ENCODE data around the gene ZNF735. TPM values are rescaled to one million over a fixed set of nuclear protein-coding genes. Genes with fewer than 3 reads are reported as not detected.
"Not testable (repeated sequence)": the region's sequence is repeated elsewhere in the genome, so short reads cannot be mapped to it uniquely, and the experiment has no call there.

The ZNF735 gene
- total RNA-seq: not detected

GRCh38 chr7:64206903-64207302 lies at the start of gene ZNF735:
Gene ZNF735 (plus strand): TSS chr7:64207203. CDS start chr7:64207203, 0 bp downstream.
- no peaks in the 10 kb centered on the region for H3K4me1 ChIP-seq
- no peak for DNase-seq
- H3K27me3 ChIP-seq: no peaks in the 10 kb centered on the region
- no peak within 1 kb of the TSS for H3K4me3 ChIP-seq
- no peak for TF ChIP-seq POLR2A (IDR thresholded peaks at IDR 0.05)
- TF ChIP-seq, protein P1, sequence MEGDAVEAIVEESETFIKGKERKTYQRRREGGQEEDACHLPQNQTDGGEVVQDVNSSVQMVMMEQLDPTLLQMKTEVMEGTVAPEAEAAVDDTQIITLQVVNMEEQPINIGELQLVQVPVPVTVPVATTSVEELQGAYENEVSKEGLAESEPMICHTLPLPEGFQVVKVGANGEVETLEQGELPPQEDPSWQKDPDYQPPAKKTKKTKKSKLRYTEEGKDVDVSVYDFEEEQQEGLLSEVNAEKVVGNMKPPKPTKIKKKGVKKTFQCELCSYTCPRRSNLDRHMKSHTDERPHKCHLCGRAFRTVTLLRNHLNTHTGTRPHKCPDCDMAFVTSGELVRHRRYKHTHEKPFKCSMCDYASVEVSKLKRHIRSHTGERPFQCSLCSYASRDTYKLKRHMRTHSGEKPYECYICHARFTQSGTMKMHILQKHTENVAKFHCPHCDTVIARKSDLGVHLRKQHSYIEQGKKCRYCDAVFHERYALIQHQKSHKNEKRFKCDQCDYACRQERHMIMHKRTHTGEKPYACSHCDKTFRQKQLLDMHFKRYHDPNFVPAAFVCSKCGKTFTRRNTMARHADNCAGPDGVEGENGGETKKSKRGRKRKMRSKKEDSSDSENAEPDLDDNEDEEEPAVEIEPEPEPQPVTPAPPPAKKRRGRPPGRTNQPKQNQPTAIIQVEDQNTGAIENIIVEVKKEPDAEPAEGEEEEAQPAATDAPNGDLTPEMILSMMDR (IDR thresholded peaks at IDR 0.05): no peak
- intact Hi-C loops (cut with DNase I): no loop called here
- H3K27ac ChIP-seq: no peak within 1 kb of the TSS
- no peaks in the 10 kb centered on the region for H3K9me3 ChIP-seq
- WGBS, 2 donors: 72 to 73% methylated on average over 10 to 13 of the region's 13 CpGs
- no peaks in the 10 kb centered on the region for H3K36me3 ChIP-seq (replicated peaks in 1 of 2; ENCODE audit: insufficient read depth in 1 of 2, low read depth in 2 of 2)
- no peak for ATAC-seq

DNA sequence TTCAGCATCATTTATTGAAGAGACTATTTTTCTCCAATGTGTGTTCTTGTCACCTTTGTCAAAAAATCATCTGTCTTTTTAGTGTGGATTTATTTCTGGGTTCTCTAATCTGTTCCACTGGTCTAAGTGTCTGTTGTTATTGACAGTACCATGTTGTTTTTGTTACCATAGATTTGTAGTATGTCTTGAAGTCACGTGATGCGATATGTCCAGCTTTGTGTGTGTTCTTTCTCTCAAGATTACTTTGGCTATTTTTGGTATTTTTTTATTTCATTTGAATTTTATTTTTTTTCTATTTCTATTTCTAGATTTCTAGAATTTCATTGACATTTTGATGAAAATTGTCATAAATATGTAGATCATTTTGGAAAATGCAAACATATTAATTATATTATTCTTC lies 36.0 kb upstream of the ZNF735 start:
- ATAC-seq: not testable (repeated sequence)

DNA sequence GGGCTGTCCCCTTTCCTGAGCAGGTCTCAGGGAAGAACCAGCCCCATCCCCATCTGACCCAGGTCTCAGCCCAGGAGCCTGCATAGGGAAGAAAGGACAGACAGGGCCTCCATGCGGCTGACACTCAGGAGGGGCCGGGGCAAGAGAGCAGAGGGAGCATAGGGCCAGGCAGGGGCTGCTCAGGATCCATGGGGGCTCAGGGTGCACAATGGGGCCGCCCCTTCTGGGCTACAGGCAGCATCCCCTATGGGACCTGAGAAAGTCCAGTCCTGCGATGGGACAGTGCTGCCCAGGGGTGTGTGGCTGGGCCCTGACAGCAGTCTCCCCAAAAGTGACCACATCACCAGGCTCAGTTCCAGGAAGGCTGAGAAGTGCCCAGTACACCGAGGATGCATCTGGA lies 32.7 kb upstream of the ZNF735 start:
- DNase-seq: no peak
- 66% methylated on average over 4 to 5 of the region's 5 CpGs for WGBS, 2 donors
- no peak for ATAC-seq
- Histone ChIP-seq H3K36me3 (replicated peaks in 1 of 2; ENCODE audit: insufficient read depth in 1 of 2, low read depth in 2 of 2) (no peaks in the 10 kb centered on the region), H3K27me3 (no peaks in the 10 kb centered on the region), H3K4me3 (no peak overlapping the region), H3K27ac (no peak overlapping the region), H3K4me1 (no peaks in the 10 kb centered on the region), H3K9me3 (no peaks in the 10 kb centered on the region)
- intact Hi-C loops (cut with DNase I): no loop called here
- TF ChIP-seq POLR2A (IDR thresholded peaks at IDR 0.05): no peak
- TF ChIP-seq, protein P1 (IDR thresholded peaks at IDR 0.05): no peak

More for the DNA sequence above, 36.0 kb upstream of the ZNF735 start:
- H3K4me1 ChIP-seq; H3K9me3 ChIP-seq; H3K27me3 ChIP-seq; H3K36me3 ChIP-seq (replicated peaks in 1 of 2; ENCODE audit: insufficient read depth in 1 of 2, low read depth in 2 of 2); intact Hi-C loops (cut with DNase I); DNase-seq; H3K27ac ChIP-seq; H3K4me3 ChIP-seq: not testable (repeated sequence)
- 42 to 74% methylated on average over 2 of the region's 2 CpGs for WGBS, 2 donors

DNA sequence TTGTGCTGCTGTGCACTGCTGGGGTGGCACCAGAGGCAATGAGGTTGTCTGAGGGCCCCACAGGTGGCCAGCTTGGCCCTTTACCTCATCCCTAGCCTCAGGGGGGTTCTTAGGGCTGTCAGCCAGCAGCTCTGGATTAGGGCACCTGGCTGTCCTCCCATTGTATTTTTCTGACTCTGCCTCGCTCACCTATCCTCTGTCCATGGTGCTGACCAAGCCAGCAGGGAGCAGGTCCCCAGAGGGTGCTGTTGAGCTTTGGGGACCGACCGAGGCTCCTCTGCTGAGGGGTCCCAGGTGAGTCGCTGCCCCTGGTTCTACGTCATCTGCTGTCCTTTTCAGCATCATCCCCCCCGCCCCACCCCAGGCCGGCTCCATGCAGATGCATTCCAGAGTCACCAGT lies 32.1 kb upstream of the ZNF735 start:
- Histone ChIP-seq H3K4me3 (no peak overlapping the region), H3K27ac (no peak overlapping the region), H3K27me3 (no peaks in the 10 kb centered on the region), H3K36me3 (replicated peaks in 1 of 2; ENCODE audit: insufficient read depth in 1 of 2, low read depth in 2 of 2) (no peaks in the 10 kb centered on the region), H3K4me1 (no peaks in the 10 kb centered on the region), H3K9me3 (no peaks in the 10 kb centered on the region)
- WGBS, 2 donors: 3 to 17% methylated on average over 7 of the region's 7 CpGs
- intact Hi-C loops (cut with DNase I): no loop called here
- no peak for DNase-seq
- TF ChIP-seq POLR2A (IDR thresholded peaks at IDR 0.05): no peak
- TF ChIP-seq, protein P1 (IDR thresholded peaks at IDR 0.05): no peak
- no peak for ATAC-seq

- Histone ChIP-seq H3K27me3 (no peaks in the 10 kb centered on the region), H3K36me3 (replicated peaks in 1 of 2; ENCODE audit: insufficient read depth in 1 of 2, low read depth in 2 of 2) (no peaks in the 10 kb centered on the region), H3K27ac (no peak overlapping the region), H3K4me1 (no peaks in the 10 kb centered on the region), H3K4me3 (no peak overlapping the region), H3K9me3 (peaks cover 0 to 6% (median 0%) of the 10 kb centered on the region in 3 donors)
- intact Hi-C loops (cut with DNase I): no loop called here
- TF ChIP-seq, protein P1 (IDR thresholded peaks at IDR 0.05): peak in 1 of 7 experiments; percentile 5
- TF ChIP-seq POLR2A (IDR thresholded peaks at IDR 0.05): no peak
- WGBS, 2 donors: 34 to 39% methylated on average over 4 of the region's 4 CpGs
- DNase-seq: no peak
- no peak for ATAC-seq
Measured at GRCh38 chr7:64180989-64181388, 26.0 kb upstream of the ZNF735 start.
